ENCODE results near the gene MIGA2.

GRCh38 chr9:129068990-129069861 lies 32.8 kb downstream of the MIGA2 start:
- TF ChIP-seq CTCF (IDR thresholded peaks at IDR 0.05) = no peak
- TF ChIP-seq POLR2A (IDR thresholded peaks at IDR 0.05) = no peak

Measured in esophagus squamous epithelium (tissue), 4 donors.